NCI-H748 treated with DMSO at 0.1 percent for 48 hours (cell line): Measurements from ENCODE around the gene ITPR1.

ENCODE experiments used
- DNase-seq: peaks from one replicate; lab custom pipeline; 2025; lab: John Stamatoyannopoulos, UW

The ITPR1 gene

DNA sequence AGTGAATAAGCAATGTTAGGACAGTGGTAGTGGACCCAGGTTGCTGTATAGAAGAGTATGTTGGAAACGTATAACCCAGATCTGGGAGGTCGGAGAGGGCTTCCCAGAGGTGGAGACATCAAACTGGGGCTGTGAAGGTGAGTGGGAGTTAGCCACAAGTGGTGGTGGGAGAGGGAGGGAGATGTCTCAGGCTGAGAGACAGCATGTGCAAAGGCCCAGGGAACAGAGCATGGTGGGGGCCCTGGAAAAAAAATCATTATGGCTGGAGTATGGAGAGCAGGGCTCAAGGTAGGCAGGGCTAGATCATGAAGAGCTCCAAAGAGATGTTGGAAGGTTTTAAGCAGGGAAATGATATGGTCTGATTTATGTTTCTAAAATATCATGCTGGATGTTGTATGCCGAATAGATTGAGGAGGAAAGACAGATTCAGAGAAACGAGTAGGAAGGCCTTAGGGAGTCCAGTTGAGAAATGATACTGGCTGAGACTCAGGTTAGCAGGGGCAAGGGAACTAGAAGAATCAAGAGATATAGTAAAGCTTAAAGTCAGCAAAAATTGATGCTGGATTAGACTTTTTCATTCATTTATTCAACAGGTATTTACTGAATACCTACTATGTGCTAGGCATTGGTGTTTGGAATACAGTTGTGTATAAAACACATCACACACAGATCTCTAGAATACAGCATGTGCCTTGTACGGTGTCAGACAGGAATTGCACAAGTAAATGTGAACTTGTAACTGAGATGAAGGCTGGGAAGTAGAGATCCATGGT, 17.0 kb downstream of the ITPR1 start:
- no peak for DNase-seq

DNA sequence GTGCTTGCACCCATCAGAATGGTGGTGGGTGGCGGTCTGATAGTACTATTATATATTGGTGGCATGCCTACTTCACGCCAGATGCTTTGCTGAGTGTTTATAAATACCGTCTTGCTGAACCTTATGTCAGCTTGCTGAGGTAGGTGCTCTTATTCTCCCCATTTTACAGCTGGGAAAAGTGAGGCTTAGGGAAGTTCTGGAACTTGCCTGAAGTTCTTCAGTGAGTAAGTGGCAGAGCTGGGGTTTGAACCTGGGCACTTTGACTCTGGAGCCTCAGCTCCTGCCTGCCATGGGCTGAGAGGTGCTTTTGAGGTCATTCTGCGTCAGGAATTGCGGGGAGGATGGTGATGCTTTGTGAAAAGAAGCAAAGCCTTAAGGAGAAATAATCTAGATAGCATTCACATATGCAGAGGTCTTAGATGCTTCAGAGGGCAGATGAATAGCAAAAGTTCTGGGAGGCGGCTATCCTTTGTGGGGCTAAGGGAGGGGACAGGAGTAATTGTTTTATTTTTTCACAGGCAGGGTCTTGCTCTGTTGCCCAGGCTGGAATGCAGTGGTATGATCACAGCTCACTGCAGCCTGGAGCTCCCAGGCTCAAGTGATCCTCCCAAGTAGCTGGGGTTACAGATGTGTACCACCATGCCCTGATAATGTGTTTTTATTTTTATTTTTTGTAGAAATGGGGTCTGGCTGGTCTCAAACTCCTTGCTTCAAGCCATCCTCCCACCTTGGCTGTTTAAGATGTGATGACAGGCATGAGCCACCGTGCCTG, 18.5 kb downstream of the ITPR1 start:
- no peak for DNase-seq

DNA sequence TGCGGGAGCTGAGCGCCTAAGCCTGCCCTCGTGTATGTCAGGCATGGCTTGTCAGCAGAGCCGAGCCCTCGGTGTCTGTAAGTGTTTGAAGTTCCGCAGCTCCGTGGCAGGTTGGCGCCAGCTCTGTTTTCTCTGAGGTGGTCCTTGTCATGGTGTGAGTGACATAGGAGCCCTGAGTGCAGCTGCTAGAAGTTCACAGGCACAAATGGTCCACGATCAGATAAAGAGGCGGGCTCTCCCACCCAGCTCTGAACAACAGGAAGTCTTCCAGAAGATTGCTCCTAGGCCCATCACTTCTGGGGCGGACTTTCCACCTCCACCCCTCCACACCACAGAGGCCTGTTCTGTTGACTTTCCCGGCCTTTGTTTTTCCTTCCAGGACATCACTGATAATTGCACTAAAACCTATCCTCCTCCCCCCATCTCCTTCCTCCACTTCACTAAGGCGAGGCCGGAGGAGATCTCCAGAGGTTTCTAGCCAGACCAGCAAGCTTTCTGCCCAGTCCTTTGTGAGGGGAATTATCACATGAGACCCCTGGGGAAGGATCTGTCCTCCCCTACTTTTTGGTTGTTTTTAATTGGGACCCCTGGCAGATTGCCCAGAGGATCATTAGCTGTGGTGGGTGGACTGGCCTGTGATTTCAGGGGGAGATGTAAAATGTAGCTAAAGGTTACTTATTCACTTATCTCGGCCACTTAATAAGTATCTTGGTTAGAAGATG, 19.9 kb downstream of the ITPR1 start:
- DNase-seq: no peak

DNA sequence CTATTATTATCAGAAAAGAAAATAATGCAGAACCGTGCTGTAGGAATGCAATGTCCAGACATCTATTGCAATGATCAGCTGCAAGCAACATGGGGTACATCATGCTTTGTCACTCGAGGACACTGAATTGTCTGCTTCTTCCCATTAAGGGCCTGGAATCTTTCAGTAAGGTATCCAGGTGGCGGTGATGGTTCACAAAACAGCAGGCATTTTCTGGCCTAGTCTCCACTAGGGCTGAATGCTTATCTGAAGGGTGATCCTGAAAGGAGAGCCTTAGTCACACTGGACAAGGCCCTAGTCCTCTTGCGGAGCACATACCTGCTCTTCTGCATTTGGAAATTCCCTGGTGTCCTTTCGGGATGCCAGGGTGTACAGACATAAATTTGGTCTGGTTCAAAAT, 21.2 kb downstream of the ITPR1 start:
- DNase-seq: no peak

DNA sequence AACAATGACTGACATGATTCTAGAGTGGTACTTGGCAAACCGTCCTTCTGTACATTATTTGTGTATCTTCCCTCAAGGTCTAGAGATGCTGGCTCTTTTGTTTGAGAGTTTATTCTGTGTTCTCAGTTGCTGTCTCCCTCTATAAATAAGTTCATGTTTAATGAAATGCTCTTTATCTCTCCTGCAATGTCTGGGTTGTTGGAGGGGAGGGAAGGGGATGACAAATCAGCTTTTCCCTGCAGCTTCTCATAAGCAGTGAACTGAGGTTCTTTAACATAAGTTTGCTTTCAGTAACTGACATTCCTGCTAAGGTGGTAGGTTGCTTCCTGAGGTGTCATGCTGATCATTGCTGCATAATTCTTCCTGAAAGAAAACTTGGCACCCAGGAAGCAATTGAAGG, 21.8 kb downstream of the ITPR1 start:
- DNase-seq: no peak

DNA sequence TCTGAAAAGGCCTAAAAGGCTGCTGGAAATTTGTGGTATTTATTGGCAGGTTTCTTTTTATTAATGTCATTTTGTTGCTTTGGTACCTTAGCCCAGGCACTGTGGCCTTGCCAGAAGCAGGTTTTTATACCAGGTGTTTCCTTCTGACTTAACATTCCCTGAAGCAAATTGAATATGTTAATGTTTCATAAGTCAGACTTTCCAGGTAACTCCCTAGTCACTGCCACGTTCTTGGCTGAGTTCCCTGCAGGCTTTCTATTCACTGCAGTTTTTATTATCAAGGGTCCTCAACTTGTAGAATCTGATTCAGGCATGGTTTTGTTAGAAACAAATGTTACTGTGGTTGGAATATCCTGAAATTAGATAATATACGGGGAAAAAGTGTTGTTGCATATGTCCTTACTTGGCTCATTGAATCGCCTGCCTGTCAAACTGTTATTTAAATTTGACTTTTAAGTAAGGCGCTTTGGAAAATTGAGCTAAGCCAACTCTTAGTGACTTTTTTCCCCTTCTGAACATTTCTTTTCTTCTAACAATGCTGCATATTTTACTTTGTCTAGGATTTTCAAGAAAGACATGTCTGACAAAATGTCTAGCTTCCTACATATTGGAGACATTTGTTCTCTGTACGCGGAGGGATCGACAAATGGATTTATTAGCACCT, 22.9 kb downstream of the ITPR1 start:
- DNase-seq: no peak

DNA sequence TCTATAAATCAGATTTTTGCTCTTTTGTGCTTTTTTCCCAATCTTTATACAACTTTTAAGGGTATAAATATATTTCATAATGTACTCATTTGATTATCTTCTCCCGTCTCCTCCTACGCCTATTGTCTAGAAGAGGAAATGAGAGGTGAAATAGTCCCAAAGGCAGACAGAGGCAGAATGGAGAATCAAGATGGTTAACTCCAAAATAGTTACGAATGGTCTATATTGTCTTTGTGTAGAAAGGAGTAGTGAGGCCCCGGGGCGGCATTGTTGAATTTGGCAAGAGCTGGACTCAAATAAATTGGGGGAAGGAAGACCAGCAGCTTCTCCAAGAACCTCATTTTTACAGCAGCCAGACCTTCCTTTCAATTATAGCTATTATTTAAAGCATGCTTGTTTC, 23.9 kb downstream of the ITPR1 start:
- DNase-seq: no peak

DNA sequence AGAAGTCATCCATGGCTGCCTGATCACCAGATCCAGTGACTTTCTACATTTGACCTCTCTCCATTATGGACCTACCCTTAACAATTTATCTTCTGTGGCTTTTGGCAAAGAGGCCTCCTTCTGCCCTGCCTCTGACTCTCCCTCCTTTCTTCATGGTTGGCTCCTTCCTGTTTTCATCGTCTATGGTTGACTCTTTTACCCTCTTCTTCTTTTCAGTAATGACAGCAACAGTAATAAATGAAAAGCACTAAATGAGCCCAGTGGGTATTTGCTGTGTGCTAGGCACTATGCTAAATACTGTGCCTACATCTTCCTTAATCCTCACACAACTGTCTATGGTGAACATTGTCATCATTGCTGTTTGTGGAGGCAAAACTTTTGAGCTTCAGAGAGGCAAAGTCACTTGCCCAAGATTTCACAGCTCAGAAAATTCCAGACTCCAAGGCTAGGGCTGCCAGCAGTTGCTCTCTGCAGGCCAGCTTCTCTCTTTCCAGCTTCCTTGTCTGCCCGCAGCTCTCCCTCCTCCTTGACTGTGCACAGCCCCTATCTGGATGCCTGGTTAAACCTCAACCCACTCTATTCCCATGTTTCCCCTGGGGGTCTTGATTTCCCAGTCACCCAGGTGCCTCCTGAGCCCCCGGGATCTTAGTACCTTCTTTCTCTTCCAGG, 24.6 kb downstream of the ITPR1 start:
- no peak for DNase-seq

DNA sequence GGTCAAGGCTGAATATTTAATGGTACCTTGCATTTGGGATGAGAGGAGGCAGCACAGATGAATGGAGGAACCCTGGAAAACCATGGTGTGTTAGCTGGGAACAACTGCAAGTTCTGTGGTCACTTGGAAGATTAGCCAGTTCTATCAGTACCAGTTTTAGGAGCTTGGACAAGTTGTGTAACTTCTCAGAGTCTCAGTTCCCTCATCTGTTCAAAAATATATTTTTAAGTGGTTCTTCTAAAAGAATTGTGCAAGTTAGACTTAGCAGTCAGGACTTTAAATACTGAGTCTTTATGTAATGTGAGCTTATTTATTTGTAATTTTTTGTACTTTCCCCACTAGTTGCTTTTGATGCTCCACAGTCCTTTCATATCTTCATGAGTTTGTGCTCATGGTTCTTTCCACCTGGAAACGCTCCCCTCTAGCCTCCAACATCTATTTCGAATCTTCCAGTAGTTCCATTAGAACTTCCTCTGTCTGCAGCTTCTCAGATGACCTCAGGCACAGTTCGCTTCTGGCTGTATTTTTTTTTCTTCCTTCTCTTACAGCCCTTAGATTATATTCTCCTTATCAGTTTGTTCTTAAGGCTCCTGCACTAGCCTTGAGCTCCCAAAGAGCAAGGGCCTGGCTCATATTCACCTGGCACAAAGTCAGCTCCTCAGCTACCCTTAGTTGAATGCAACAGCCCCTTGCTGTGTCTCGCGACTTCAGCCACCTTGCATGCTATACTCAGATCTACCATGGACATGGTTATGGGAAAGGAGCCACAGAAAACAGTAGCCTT, 27.1 kb downstream of the ITPR1 start:
- DNase-seq: no peak

DNA sequence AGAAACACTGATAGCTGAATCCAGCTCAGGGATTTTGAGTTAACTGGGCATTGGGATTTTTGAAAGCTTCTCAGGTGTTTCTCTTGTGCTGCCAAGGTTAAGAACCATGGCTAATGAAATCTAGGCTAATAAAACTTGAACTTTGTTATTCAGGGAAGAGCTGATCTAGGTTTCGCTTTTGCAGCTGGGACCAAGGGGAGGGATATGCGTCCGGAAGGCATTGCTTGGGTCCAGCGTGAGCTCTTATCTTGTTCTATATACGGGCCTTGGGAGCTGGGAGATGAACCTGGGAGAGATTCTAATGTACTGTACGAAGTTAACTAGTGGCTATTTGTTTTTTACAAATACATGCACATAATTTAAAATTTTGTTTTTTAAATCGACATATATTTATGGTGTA, 29.8 kb downstream of the ITPR1 start:
- no peak for DNase-seq

DNA sequence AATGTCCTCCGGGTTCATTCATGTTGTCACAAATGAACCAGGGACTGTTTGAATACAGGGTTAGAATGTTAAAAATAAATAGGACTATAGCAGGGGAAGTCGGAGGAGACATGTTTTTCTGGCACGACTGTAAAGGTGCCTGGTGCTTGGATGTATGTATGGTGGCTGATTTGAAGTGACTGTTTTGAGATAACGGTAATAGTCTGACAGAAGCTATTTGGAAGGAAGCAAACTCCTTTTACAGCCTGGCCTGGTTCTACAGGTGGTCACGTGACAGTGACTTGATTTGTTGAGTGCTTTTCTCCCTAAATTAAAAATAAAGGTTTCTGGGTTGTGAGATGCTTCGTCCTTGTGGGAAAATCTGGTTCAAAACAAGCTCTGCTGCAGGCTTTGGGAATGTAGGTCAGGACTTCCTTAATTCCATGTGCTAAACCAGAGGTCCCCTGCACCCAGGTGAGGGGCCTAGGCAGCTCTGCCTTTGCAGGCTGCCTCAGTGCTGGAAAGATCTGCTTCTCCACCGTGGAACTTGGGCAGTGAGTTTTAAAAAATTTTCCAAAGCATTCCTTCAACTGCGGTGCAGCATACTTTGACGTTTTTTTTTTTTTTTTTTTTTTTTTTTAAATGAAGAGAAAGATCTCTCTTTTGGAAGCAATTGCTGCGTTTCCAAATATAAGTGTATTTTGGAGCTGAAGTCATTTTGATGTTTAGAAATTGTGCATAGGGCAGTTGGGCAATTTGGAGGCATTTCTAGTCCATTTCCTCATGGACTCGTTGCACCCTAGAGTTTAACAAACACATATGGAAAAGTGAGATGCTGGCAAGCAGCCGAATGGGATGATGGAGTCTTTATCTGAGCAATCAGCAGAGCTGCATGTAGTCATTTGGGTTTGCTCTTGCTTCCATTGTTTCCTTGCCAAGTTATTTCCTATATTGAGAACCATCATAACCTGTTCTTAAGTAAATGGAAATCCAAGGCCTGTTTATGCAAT, 30.9 kb downstream of the ITPR1 start:
- DNase-seq: no peak

DNA sequence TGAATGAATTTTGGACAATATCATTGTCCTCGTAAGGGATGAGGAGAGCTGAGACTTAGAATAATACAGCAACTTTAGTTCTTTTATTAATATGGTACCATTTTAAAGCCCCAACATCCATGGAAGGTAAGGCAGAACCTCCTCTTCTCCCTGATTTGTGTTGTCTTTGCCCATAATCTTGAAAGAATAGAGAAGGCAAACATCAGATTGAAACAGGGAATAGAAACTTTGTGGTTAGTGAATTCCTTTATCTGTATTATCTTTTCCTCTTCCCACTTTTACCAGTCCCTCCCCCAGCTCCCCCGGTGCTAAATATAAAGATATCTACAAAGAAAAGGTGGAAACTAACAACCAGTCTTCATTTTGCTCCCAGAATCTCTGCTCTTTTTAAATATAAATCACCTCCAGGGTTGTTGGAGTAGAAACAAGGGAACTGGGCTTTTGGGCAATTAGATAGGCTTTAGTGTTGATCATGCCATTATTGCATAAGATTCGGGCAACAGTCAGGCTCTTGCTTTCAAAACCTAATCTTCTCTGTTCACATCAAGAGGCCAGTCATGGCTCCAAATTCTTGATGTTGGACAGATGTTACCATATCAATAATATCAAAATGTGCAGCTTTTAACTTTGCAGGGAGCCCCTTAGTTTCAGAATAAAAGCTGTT, 32.5 kb downstream of the ITPR1 start:
- no peak for DNase-seq

DNA sequence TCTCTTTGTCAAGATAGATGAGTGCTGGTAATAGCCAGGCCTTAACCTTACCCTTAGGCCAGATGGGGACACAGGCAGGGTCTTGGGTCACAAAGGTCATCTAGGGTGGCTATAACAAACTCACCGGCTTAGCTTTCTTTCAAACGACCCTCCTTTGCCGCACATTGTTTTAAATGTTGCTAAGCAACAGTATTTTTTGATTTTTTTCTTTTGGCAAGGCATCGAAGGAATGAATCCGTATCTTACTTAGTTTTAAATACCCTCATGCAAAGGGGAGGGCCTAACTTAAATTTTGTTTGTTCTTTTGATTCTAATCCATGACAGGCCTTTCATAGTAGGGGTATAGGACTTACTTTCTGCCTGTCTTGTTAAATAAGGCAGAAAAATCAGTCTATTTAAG, 35.2 kb downstream of the ITPR1 start:
- DNase-seq: no peak

DNA sequence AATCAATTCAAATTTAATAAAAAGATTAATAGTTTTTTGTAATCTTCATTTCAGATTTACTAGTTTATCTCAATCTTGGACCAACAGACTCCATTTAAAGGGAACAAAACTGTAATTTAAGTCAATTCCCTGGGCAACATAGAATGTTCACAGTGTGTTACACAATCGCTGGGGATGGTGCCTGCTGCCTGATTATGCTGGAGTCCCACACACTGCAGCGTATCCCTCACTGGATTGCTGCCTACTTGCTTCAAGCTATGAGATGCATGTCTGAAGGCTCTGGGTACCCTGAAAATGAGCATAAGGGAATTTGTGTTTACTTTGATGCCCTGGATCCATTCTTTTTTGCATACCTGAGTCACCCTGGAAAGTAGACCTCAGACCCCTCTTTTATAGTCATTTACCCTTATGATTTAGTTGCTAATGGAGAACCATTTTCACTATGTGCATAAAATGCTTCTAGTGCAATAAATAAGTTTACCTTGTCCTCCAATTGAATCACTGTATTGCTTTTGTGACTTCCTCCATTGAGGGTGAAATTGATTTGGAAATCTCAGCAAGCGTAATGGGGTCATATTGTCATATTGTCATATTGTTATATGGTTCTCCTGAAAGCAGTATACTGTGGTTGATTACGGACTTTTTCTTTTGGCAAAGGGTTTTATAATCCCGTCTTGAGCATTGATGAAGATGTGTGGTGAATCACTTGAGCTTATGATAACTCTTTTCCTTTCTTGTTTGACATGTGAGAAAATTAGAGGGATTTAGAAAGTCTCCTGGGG, 35.9 kb downstream of the ITPR1 start:
- DNase-seq: no peak

DNA sequence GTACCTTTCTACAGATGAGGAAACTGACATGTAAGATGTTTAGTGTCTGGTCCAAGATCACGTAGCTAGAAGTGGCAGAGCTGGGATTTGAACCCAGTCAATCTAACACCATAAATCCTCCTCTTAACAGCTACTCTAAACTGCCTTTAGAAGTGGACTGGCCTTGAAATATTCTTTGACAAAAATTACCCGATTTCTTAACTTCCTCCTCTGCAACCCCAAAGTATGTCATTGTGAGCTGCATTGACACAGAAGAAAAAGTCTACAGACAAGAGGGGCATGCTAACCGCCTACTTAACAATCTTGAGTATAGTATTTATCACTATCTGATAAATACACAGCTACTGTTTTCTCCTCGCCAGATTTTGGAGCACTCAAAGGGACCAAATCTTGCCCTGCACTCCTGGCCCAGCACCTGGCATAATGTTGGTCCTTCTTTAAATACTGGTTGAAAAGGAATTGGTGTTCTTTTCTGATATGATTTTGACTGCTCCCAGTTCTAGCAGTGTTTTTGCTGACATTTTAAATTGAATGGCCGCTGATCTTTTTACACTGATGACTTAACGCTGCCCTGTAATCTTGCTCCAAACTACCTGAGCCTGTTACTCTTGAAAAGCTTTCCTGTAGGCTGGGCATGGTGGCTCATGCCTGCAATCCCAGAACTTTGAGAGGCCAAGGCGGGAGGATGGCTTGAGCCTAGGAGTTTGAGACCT, 36.9 kb downstream of the ITPR1 start:
- no peak for DNase-seq

DNA sequence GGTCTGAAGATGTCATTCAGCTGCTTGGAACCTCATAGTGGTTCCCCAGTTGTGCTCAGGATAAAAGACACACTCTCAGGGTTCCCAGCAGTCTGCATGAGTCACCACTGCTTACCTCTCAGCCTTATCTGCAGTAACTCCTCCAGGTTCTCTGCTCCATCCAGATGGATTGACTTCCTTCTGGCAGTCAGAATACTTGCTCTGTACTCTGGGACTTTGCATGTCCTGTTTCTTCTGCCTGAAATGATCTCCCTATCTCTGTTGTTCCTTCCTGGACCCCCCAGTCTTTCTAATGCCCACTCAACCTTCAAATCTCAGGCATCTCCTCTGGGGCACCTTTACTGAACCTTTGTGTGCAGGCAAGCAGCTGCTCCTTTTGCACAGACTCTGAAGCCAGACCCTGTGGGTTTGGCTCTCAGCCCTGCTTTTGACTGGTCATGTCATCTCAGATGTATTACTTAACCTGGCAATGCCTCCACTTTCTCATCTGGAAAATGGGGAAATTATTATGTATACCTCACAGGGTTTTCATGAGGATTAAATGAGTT, 38.4 kb downstream of the ITPR1 start:
- DNase-seq: no peak

DNA sequence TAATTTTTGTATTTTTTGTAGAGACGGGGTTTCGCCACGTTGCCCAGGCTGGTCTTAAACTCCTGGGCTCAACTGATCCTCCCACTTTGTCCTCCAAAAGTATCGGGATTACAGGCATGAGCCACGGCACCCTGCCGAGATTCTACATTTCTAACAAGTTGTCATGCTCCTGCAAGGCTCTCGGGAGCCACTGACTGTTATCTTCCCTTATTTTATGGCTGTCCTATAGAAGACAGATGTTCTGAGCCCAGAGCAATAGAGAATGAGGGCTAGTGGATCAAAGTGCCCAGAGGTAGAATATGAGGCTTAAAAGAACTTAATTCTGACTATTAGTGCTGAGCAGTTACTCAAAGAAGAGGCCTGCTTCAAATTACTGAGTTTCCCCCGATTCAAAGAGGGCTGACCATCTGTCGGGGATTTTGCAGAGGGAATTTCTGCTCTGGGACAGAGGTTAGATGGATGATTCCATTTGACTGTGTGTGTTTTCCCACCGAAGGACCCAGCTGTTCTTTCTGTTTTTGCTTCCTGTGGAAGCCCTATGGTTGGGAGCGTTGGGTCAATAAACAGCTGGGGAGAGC, 39.5 kb downstream of the ITPR1 start:
- DNase-seq: no peak
